T1000 (cell line): Measurements from ENCODE around the gene LNX1.
"Not testable (repeated sequence)": the region's sequence is repeated elsewhere in the genome, so short reads cannot be mapped to it uniquely, and the experiment has no call there.

Experiments used
- DNase-seq: peaks from one replicate; lab custom pipeline; 2025; ENCODE audit warnings: mixed read lengths; lab: John Stamatoyannopoulos, UW

The LNX1 gene

DNA sequence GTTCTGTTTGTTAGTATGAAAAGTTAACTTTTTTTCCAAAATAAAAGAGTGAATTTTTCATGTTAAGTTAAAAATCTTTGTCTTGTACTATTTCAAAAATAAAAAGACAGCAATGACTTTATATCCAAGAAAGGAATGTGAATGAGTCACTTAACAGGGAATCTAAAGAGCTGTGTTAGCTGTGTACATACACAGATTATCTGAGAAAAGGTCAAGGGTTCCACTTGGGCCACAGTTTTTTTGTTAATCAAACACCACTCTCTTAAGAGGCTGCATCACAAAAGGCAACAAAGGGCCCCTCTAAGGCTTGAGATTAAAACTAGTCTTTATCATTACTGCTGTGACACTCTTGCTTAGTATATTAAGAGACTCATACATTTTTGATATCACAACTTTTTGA lies 131.7 kb downstream of the LNX1 start:
- DNase-seq = no peak

DNA sequence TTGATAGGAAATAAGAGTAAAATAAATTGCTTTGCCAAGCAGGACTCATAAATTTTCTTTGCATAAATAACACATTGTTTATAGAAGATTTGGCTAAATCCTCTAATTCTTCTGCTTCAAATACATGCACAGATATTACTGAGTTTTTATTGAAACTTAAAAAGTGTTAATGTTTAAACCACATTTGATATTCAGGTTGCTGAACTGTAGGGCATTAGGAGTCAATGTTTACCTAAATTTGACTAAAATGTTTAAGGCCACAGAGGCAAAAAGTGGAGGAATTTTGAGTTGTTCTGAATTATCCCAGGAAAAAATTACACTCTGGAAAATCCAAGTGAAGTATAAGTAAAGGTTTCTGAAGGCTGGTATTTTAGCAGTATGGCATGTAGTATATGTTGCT lies 135.1 kb downstream of the LNX1 start:
- no peak for DNase-seq

DNA sequence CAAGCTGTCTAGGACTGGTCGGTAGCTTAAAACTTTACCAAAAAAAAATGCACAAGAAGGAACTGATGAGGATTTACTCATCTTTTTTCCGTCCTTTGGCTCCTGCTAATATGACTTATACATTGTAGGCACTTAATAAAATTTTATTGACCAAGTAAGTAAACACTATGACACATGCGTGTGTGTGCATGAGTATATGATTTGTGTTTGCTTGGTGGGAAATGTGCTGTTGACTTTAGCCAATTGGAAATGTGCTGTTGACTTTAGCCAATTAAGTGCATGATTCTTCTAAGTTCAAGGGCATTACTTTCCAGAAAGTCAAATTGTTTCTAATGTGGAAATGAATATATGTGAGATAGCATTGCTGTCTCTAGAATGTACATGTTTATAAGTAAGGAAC lies 135.5 kb downstream of the LNX1 start:
- no peak for DNase-seq

DNA sequence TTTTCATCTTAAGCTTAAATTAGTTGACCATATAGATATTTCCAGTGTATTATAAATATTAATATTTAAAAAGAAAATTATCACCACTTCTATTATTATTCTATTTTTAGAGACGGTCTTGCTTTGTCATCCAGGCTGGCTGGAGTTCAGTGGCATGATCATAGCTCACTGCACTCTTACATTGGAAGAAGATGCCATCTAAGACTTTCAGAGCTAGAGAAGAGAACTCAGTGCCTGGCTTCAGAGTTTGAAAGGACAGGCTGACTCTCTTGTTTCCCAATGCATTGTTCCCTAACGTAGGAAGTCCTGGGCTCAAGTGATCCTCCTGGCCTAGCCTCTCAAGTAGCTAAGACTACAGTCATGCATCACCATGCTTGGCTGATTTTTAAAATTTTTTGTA lies 137.9 kb downstream of the LNX1 start:
- no peak for DNase-seq

DNA sequence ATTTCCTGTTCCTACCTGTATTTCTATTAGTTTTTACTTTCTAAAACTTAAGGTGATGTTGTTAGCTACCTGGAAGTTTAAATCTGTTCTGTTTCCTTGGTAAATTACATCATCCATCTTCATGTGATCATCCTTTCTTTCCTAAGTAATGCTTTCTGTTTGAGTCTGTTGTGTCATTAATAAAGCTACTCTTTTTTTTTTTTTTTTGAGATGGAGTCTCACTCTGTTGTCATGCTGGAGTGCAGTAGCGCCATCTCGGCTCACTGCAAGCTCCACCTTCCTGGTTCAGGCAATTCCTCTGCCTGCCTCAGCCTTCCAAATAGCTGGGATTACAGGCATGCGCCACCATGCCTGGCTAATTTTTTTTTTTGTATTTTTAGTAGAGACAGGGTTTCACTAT lies 140.5 kb downstream of the LNX1 start:
- no peak for DNase-seq

DNA sequence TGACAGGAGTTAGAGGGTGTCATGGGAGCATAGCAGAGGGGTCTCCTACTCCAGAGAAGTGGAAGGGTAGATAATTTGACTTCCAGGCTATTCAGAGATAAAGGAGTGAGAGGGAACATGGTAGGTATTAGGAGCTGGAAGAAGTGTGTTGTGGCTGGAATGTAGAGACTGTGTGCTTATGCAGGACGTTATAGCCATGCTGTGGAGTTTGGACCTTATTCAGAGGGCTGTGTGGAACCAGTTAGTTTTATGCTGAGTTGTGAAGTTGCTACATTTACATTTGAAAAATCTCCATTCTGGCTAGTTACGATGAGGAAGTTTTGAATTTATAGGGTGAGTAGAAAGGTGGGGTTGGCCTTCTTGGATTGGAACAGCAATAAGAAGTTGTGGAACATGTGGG lies 146.3 kb downstream of the LNX1 start:
- DNase-seq = no peak

DNA sequence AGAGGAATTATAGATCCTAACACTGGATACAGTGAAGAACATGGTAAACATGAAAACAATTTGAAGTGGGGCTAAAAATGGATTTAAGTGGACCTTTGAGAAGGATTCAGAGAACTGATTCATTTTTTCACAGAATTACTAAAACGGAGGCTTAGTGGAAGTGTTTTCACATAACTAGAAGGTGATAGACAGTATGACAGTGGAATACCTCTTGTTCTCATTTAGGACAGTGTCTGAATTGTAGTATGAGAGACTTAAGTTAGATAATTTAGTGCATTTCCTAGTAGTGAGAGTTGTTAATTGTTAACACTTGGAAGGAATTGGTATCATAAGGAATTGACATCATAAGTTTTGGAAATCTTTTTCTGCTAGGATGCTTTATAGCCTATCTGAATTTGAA lies 149.7 kb downstream of the LNX1 start:
- no peak for DNase-seq

DNA sequence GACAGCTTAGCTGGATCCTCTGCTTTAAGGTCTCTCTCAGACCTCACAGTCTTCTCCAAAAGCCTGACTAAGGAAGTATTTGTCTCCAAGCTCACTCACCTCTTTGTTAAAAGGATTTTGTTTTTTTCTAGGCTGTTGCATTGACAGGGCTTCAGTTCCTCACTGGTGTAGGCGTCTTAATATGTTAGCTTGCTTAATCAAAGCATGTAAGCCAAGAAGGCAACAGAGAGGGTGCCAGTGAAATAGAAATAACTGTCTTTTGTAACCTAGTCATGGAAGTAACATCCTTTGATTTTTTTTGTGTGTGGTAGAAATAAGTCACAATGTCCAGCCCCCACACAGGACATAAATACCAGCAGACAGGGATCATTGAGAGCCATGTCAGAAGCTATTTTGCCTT lies 155.0 kb downstream of the LNX1 start:
- DNase-seq = no peak

DNA sequence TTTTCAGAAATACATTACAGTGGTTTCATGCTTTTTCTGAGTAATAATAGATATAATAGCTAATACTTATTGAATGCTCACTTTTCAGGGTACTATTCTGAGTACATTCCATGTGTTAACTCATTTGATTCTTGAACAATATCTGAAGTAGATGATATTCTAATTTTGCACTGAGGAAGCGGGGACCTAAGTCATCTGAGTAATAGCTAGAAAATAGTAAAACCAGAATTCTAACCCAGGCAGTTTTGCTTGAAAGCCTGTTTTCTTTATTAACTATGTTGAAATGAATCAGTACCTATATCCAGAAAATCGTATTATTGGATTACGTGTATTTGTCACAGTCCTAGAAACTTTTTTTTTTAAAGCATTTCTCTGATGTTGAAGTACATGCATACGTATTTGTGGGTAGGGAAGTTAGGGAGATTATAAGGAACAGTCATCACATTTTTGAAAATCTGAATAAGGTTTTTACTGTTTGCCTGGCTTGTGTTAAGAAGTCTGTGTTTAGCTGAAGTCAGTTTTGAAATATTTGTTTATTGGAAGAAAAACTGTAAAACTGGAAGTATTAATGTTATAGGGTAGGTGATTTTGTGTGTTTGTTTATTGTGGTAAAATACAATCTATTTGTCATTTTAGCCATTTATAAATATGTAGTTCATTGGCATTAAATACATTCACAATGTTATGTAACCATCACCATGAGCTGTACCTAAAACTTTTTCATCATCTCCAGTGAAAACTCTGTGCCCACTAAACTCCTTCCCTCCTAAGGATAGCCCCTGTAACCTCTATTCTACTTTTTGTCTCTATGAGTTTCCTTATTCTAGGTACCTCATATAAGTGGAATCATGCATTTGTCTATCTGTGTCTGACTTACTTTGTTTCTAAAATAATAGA lies 158.5 kb downstream of the LNX1 start:
- DNase-seq = no peak

DNA sequence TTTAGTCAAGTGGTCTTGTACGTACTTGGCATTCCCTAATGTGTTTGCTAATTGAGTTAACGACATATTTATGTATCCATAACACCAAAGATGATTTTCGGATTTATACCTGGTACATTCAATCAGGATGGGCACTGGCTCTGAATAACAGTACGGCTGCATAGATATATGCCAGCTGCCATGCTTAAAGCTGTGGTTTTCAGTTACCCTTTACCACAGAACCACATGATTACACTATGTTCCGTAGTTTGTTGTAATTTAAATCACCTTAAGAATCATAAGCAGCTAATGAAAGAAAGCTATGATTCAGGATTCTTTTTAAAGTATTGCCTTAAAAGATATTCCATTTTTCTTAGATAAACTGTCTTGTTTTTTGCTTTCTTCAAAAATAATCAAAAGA lies 160.2 kb downstream of the LNX1 start:
- DNase-seq = no peak

DNA sequence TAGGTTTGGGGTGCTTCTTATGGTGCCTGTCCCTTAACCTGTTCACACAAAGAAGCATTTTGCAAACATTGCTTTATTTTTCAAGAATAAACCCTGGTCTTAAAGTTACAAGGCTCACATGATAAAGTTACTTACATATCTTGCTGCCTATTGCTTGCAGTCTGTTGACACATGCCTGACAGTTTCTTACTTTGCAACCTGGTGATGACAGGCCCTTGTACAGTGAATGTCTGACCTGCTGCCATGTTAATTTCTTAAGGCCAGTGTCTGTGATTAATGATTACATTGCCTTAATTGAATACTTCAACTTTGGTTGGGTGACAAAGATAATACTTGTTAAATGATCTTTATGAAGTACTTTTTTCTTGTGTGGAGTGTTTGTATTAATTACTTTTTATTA lies 163.9 kb downstream of the LNX1 start:
- DNase-seq = no peak

DNA sequence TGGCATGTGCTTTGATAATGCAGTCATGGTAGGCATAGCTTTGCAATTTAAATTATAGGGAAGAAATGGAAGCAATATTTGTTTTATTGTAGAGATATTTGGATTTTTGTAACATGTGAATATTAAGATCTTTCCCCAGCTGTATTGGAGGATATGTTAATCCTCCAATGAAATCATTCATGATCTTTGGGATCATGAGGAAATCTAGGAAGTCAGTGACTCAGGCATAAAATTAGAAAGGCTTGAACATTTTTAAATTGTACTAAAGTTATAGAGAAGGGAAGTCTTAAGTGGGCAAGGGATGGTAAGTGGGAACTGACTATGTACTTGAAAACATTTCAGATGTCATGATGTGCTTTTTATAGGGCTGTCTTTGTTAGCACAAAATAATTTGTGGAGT lies 167.0 kb downstream of the LNX1 start:
- no peak for DNase-seq

DNA sequence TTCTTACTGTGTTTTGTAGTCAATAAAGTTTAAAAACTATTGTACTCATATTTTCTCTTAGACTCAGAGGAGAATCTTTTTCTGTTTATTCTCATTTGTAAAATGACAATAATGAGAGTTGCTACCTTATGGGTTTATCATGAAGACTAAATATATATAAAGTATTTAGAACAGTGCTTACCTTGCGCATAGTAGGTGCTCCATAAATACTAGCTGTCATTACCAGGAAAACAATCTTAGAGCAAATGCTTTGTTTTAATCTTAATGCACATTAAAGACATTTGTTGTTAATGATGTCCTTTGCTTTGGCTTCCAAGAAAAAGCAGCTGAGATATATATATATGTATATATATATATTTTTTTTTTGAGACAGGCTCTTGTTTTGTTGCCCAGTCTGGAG lies 168.9 kb downstream of the LNX1 start:
- no peak for DNase-seq

DNA sequence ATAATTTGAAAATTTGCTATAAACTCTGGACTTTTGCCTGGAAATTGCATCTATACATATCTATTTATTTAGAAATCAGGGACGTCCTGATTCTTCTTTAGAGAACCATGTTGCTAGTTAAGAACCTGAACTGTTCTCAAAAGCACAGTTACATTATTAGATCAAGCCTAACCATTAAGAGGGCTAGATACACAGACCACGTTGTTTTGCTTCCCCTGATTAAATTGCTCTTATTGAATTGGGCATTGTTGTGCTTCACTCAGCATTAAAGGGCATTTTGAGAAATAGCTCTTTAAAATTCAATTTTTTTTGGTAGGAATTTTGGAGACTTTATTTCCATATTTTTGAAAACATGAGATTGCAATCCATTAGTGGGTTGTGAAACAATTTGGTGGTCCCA lies 169.5 kb downstream of the LNX1 start:
- DNase-seq = no peak

DNA sequence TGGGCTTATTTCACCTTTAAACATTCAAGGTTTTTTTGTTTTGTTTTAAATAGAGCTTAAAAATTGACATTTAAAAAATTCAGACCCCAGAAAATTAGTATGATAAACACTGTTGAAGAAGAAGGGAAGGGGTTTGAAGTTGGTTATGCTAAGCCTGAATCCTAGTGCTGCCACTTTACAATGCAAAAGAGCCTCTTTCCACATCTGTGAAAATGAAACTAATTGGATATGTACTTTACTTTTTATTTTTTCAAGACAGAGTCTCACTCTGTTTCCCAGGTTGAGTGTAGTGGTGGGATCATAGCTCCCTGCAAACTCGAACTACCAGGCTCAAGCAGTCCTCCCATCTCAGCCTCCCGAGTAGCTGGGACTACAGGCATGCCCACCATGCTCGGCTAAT lies 172.1 kb downstream of the LNX1 start:
- no peak for DNase-seq

DNA sequence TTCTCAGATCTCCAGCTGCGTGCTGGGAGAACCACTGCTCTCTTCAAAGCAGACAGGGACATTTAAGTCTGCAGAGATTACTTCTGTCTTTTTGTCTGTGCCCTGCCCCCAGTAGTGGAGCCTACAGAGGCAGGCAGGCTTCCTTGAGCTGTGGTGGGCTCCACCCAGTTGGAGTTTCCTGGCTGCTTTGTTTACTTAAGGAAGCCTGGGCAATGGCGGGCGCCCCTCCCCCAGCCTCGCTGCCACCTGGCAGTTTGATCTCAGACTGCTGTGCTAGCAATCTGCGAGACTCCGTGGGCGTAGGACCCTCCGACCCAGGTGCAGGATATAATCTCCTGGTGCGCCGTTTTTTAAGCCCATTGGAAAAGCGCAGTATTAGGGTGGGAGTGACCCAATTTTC lies 181.8 kb downstream of the LNX1 start:
- not testable (repeated sequence) for DNase-seq
